Duodenal mucosa (tissue), 2 donors: ENCODE results near the gene RIN3.

ENCODE experiments used
- H3K27ac ChIP-seq: one replicate; pipeline ENCODE4 v1.7.0; 2013; ENCODE audit warnings: low read depth, low read length
- H3K27me3 ChIP-seq, 2 donors: one replicate each; pipeline ENCODE4 v1.7.0; 2013; ENCODE audit warnings: low read length in 2 of 2, control low read depth in 1 of 2; ENCODE audit not compliant: insufficient read depth in 2 of 2, control insufficient read depth in 1 of 2
- H3K36me3 ChIP-seq, 2 donors: one replicate each; pipeline ENCODE4 v1.7.0; 2013; ENCODE audit warnings: low read length in 2 of 2, control low read depth in 1 of 2; ENCODE audit not compliant: insufficient read depth in 2 of 2, control insufficient read depth in 1 of 2
- H3K4me1 ChIP-seq, 2 donors: one replicate each; pipeline ENCODE4 v1.7.0; 2013; ENCODE audit warnings: low read length in 2 of 2, control low read depth in 1 of 2; ENCODE audit not compliant: insufficient read depth in 2 of 2, control insufficient read depth in 1 of 2
- H3K4me3 ChIP-seq, 2 donors: one replicate each; pipeline ENCODE4 v1.7.0; 2013; ENCODE audit warnings: low read length in 2 of 2, low read depth in 1 of 2
- H3K9ac ChIP-seq, 2 donors: one replicate each; pipeline ENCODE4 v1.7.0; 2013; ENCODE audit warnings: low read length in 2 of 2, low read depth in 1 of 2
- H3K9me3 ChIP-seq, 2 donors: one replicate each; pipeline ENCODE4 v1.7.0; 2013; ENCODE audit warnings: low read length in 2 of 2, control low read depth in 1 of 2; ENCODE audit not compliant: control insufficient read depth in 1 of 2

The RIN3 gene

DNA sequence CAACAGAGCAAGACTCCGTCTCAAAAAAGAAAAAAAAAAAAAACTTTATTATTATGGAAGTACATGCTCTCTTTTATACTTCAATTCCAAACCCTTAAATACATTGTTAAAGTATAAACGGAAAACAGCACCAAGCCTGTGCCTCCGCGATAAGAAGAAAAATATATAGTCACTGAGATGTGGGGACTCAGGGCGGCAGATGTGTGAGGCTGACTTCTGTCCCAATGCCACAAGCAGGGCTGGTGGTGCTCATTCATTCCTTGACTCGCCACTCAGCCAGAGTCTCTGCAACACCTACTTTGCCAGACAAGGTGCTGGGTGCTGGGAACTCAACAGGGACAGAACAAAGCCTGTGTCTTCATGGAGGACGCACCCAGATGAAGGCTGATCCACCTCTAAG, 221.0 kb downstream of the RIN3 start:
- H3K9ac ChIP-seq, result no peak overlapping the region
- peaks cover 10 to 16% of the 10 kb centered on the region in 2 donors for H3K4me1 ChIP-seq

GRCh38 chr14:92735344-92735743, 221.8 kb downstream of the RIN3 start:
- Histone ChIP-seq H3K9me3 (no peaks in the 10 kb centered on the region), H3K27me3 (no peaks in the 10 kb centered on the region), H3K9ac (no peak overlapping the region), H3K4me3 (no peak overlapping the region), H3K36me3 (peaks cover 13 to 15% of the 10 kb centered on the region in 2 donors), H3K4me1 (peaks cover 9 to 13% of the 10 kb centered on the region in 2 donors), H3K27ac (no peak overlapping the region)

More for the DNA sequence above, 221.0 kb downstream of the RIN3 start:
- no peak overlapping the region for H3K4me3 ChIP-seq
- H3K9me3 ChIP-seq, result no peaks in the 10 kb centered on the region
- H3K27me3 ChIP-seq, result no peaks in the 10 kb centered on the region
- no peak overlapping the region for H3K27ac ChIP-seq
- H3K36me3 ChIP-seq, result peaks cover 13% of the 10 kb centered on the region in 2 donors

DNA sequence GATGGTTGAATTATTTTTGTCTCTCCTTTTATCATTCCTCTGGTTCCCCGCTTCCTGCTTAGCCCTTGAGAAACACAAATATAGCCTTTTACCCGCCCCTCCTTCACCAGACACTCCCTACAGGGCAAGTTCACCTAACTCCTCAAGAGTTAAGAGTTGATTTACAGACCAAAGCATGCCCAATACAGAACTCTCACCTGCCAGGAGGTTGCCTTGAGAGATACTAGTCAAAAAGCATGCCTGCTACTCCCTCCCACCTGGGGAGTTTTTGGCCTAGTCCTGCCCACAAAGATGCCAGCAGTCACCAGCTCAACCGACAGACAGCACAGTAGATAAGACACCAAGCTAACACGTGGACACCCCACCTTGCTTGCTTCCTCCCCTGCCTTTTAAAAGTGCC, 223.6 kb downstream of the RIN3 start:
- Histone ChIP-seq H3K27me3 (no peaks in the 10 kb centered on the region), H3K36me3 (peaks cover 8% of the 10 kb centered on the region in 2 donors), H3K27ac (no peak overlapping the region), H3K9ac (no peak overlapping the region), H3K4me1 (peaks cover 9 to 13% of the 10 kb centered on the region in 2 donors), H3K4me3 (no peak overlapping the region), H3K9me3 (no peaks in the 10 kb centered on the region)

- Histone ChIP-seq H3K36me3 (peaks cover 4 to 5% of the 10 kb centered on the region in 2 donors), H3K9me3 (no peaks in the 10 kb centered on the region), H3K27me3 (no peaks in the 10 kb centered on the region), H3K4me1 (peaks cover 9 to 13% of the 10 kb centered on the region in 2 donors), H3K4me3 (no peak overlapping the region), H3K9ac (no peak overlapping the region), H3K27ac (no peak overlapping the region)
Observed at GRCh38 chr14:92737619-92738188, 224.1 kb downstream of the RIN3 start.
